ENCODE data around the gene CSNK2A2.

- TF ChIP-seq CTCF (IDR thresholded peaks at IDR 0.05; ENCODE audit: insufficient read depth, low read depth, low read length) (no peak), EZH2 (IDR thresholded peaks at IDR 0.05; ENCODE audit: insufficient read depth, low read length) (no peak)
Measured at GRCh38 chr16:58125781-58126335, 72.0 kb downstream of the CSNK2A2 start.

All from astrocyte (in vitro differentiated cells and primary cell).